22Rv1 (cell line): Measurements from ENCODE around the gene TAS1R2.

Source experiments
- CTCF ChIP-seq: fragments of 450-650 bp; IDR thresholded peaks from 2 replicates; pipeline ENCODE4 v1.5.1; 2017; ENCODE audit warnings: mild to moderate bottlenecking
- ZFX ChIP-seq: fragments of 450-650 bp; IDR thresholded peaks from 2 replicates; pipeline ENCODE4 v1.6.1; 2017; ENCODE audit warnings: antibody characterized with exemption, borderline replicate concordance

- TF ChIP-seq CTCF (no peak), ZFX (no peak)
Measured at GRCh38 chr1:18819203-18819602, 40.3 kb downstream of the TAS1R2 start.
